T follicular helper cell (primary cell): ENCODE measurements around the gene SPSB3.

Source experiments
- DNase-seq: peaks from one replicate; pipeline ENCODE4 v3.0.0-alpha.2; 2020; ENCODE audit warnings: low read depth

SPSB3 gene

DNA sequence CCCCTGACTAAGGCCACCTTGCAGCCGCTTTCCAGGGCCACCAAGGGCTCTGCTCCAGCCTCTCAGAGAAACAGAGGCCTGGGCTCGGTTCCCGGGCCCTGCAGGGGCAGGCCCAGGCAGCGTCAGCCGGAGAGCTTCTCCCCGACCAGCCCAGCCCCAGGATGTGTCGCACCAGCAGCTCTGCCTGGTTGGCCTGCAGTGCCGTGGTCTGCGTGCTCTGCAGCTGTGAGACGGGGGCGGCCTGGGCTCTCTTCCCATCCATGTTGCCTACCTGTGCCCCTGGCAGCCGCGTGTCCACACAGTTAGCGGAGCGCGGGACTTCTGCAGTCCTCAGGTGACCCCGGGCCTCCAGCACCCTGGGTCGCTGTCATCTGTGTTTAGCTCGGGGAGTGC is 6.3 kb upstream of the SPSB3 start:
- no peak for DNase-seq

DNA sequence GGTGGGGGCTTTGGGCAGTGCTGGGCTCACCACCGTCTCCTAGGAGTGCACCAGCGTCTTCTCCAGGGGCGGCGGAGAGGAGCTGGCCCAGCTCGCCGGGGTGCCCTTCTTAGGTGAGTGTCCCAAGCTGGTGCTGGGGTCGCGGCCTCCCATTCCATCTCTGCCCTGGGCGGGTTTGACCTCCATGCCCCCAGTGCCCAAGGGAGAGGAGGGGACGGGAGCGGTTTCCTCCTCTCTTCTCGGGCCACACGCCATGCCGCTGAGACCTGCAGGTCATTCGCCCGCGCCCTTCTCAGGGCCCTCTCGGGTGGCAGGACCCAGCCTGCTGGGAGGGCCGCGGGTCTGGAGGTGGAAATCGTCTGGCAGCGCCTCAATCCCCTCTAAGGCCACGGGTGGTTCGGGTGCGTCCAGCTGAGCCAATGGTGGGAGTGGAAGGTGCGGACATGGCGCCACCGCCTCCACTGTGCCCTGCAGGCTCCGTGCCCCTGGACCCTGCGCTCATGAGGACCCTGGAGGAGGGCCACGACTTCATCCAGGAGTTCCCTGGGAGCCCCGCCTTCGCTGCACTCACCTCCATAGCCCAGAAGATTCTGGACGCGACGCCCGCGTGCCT is 5.8 kb upstream of the SPSB3 start:
- no peak for DNase-seq

- DNase-seq: no peak
Measured at GRCh38 chr16:1787322-1788094, 5.1 kb upstream of the SPSB3 start.

DNA sequence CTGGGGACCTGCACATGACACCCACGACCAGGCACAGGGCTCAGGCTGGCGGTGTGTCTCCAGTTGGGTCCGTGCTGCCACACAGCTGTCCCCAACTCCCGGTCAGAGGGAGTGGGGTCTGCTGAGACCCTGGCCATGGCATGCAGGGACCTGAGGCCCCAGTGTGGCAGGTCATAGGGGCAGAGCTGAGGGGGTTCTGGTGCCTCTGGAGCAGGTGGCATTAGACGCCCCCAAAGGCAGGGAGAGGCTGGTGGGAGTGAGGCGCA is 4.6 kb upstream of the SPSB3 start:
- no peak for DNase-seq

DNA sequence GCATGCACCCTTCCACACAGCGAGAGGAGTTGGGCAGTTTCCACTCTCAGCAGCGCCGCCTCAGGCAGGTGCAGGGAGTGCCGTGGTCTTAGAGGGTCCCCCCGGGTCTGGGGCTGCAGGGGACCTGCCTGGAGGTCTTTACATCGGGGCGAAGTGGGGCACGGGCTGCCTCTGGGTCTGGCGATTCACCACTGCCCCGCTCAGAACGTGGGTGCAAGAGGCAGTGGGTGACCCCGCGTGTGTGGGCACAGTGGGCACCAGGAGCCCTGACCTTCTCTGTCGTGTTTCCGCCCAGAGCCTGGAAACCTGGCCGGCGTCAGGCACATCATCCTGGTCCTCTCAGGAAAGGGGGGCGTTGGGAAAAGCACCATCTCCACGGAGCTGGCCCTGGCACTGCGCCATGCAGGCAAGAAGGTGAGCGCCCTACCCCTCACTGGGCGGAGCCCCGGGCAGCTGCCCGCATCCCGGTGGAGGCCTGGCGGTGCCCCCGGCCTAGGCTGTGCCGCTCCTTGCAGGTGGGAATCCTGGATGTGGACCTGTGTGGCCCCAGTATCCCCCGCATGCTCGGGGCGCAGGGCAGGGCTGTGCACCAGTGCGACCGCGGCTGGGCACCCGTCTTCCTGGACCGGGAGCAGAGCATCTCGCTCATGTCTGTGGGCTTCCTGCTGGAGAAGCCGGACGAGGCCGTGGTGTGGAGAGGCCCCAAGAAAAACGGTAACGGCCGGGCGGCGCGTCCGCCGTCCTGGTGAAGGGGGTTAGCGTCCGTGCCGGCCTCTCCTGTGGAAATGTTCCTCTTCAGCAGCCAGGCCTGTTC is 4.1 kb upstream of the SPSB3 start:
- DNase-seq: no peak

DNA sequence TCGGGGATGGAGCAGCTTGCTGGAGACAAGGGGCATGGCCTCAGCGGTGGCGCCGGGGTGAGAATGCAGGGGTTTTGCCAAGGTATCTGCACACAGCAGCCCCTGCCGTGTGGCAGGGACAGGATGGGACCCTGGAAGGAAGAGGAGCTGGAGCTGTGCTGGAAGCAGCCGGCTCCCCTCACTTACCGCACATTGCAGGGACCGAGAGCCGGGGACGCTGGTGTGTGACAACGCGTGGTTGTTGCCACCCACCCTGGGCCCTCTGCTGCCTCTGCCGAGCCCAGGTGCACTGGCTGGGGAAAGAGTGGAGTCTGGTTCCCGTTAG is 3.4 kb upstream of the SPSB3 start:
- no peak for DNase-seq

GRCh38 chr16:1784977-1785845 is 2.8 kb upstream of the SPSB3 start:
- DNase-seq: no peak

DNA sequence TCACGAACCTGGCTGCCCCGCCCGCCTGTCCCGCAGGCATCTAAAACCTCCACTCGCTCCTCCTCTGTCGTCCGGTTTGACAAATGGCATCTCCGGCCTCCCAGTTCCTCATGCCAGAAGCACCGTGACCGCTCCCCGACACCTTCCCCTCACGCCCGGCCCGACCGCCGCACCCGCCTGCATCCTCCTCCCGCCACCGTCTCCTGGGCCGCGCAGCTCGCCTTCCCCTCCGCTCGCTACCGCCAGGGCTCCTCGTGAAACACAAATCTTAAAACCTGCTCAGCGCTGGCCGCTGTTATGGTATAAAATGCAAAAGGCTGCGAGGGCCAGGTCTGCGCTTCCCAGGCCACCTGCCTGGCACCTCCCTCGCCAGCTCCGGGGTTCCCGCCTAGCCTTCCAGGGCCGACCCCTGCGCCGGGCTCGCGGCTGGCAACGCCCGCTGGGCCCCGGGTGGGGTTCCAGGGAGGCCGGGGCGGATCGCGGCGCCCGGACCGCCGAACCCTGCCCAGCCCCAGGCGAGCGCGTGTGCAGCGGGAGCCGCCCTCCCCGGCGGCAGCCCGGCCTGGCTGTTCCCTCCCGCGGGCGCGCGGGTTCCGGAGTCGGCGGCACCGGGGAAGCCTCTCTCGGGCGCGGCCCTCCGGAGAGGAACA is 488 bp downstream of the SPSB3 start:
- DNase-seq: peak; percentile 25

DNA sequence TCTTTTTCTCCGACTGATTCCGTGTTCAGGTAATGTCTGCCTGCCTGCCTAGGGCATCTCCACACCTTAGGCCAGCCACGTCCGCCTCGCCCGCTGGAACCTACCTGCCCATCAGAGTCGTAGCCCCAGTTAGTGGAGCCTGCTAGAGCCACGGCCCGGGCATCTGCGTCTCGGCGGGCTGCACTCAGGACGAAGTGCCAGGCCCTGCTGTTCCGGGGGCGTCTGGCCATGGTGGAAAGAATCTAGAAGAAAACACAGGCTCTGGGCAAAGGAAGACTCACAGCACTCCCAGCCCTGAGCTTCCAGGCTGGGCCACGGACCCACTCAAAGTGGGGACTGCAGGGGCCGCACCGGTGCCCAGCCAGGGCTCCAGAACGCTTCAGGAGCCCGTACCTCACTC is 1.1 kb downstream of the SPSB3 start:
- no peak for DNase-seq

- DNase-seq: no peak
Measured at GRCh38 chr16:1780677-1781072, 1.7 kb downstream of the SPSB3 start.

GRCh38 chr16:1779741-1780676 is 2.4 kb downstream of the SPSB3 start:
- DNase-seq: no peak

DNA sequence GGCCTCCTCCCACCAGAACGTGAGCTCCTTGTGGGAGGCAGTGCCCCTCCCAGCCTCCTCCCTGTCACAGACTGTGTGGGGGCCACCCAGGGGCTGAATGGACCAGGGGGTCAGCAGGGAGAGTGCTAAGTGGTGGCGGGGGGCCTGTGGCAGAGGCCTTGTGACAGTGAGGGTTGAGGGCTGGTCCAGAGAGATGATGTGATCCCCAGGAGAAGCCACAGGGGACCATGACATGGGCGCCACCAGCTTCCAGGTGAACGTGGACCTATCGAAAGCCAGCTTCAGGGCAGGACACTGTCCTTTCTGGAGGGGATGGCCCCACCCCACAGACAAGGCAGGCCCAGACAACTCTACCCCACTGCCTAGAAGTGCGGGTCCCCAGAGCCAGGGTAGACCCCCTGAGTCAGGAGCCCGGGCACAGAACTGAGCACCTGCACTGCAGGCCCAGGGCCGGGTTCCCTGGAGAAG is 3.1 kb downstream of the SPSB3 start:
- no peak for DNase-seq

DNA sequence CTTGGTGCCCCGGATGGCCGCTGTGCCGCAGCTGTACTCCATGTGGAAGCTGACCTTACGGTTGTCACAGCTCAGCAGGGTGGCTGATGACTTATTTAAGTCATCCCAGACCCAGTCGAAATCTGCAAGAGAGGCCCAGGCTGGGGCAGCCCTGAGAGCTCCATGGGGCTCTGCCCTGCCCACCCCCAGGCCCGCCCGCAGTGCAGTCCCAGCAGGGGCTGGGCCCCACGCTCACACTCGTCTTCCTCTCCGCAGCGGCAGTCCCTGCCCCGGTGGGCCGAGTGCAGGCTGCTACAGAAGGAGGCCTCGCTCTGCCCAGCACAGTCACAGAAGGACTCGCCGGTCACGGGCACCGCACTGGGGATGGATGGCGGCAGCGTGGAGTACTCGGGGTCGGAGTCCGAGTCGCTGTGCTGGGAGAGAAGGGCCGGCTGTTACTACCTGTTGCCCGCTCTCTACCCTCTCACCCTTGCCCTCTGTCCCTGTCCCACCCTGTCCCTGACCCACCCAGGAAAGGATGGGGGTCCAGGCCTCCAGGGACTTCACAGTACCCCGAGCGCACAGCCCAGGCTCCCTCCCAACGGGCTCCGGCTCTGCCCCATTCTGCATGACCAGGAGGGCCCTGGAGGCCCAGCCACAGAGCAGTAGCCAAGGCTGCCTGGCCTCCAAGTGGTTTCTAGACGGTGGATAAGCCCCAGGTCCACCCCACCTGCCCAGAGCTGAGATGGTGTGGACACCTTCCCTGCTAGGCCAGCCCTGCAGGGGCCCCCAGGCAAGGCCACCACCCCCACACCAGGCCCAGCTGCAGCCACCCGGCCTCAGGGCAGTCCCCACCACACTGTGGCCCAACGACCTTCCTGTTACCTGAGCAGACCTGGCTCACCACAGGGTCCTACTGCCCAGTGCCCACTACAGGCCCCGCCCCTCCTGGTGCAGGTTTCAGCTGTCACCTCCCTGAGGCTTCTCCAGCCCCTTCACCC is 3.9 kb downstream of the SPSB3 start:
- no peak for DNase-seq

DNA sequence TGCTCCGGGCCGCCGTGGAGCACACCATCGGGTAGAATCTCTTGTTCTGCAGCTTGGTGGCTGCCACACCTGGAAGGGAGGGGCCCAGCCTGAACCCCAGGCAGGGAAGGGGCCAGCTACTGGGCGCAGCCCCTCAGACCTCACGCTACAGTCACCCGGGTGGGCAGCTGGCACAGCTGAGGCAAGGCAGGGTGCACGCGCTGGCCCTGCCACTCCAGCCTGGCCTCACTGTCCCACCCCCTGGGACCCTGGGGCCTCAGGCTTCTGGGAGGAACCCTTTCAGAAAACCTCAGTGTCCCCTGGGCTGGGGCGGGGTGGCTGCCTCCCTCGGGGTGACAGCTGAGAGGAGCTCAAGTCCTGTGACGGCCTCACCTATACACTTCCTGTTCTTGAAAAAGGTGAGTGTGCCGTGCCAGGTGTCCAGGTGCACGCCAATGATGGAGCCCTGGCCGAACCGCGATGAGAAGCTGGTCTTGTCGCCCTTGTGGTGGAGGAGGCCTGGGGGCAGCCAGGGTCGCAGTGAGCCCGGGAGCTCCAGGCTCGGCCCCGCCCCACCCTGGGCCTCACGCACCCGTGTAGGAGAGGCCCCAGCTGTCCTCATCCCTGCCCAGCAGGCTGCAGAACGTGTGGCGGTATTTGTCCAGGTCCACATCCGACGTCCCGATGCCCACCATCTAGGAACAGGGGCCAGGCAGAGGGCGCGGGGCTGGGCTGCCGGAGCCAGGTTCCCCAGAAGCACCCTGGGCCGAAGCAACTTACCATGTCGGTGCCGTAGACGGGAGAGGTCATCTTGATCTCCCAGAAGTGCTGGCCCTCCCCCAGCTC is 4.8 kb downstream of the SPSB3 start:
- DNase-seq: no peak

DNA sequence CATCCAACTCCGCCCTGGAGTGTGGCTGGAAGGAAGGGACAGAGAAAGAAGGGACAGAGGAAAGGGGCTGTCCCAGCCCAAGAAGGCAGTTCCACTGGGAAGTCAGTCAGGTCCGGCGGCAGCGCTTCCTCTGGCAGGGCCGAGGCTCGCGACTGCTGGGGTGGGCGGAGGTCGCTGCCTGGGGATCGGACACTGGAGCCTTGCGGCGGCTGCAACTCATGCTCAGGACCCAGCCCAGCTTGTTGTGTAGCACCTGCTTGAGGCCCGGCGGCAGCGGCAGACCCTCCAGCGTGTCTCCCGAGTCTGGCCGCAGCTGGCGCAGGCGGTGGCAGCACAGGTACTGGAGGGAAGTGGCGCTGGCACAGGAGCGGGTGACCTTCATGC is 5.4 kb downstream of the SPSB3 start:
- DNase-seq: no peak

DNA sequence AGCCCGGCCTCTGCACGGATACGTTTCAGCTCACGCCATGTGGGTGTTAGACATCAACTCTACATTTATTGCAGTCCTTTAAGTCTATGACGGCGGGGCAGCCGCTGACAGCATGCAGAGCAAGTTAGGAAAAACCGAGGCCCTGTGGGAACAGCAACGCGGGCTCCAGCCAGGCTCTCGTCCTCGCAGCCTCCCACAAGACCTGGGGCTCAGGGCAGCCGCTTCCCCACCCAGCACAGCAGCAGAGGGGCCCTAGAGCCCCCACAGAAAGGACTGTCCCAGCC is 5.8 kb downstream of the SPSB3 start:
- DNase-seq: no peak

GRCh38 chr16:1775846-1776671 is 6.3 kb downstream of the SPSB3 start:
- DNase-seq: no peak
